T-helper 22 cell (primary cell): ENCODE results near the gene FXYD4.

Experiments used
- DNase-seq: peaks from one replicate; pipeline ENCODE4 v3.0.0-alpha.2; 2020; ENCODE audit warnings: low read depth

Gene FXYD4

DNA sequence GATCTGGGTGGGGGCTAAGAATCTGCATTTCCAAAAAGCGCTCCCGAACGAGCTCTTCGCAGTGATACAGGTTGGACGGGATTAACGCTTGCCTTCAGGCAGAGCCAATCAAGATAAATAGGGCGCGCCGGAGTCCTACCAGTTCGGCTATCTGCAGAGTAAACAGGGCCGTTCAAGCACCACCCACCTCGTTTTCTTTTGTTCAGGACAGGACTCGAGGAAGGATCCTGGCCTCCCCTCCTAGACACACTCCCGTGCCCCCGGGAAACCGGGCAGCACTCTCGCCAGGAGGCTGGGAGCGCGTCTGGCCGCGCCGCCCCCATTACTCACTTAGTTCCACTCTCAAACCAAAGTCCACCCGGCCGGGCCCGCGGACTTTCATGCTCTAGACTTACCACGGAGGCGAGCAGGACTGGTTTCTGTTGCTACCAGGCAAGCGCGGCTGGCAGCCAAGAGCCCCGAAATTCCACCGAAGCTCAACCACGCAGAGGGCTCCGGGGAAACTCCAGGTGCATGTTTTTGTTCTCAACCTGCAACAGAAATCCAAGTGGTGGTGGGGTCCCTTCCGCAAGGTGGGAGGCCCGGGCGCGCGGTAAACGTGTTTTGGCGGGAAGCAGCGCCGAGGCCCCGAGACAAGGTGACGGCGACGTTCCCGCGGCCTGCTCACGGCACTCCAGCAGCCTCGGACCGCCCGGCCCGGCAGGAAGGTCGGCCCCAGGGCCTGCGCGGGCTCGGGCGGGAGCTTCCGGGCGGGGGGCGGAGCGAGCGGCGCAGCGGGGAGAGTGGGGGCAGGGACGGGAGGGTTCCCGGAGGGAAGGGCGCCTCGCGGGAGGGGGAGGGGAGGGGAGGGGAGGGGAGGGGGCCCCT lies 24.9 kb downstream of the FXYD4 start:
- peak; percentile 61 for DNase-seq

DNA sequence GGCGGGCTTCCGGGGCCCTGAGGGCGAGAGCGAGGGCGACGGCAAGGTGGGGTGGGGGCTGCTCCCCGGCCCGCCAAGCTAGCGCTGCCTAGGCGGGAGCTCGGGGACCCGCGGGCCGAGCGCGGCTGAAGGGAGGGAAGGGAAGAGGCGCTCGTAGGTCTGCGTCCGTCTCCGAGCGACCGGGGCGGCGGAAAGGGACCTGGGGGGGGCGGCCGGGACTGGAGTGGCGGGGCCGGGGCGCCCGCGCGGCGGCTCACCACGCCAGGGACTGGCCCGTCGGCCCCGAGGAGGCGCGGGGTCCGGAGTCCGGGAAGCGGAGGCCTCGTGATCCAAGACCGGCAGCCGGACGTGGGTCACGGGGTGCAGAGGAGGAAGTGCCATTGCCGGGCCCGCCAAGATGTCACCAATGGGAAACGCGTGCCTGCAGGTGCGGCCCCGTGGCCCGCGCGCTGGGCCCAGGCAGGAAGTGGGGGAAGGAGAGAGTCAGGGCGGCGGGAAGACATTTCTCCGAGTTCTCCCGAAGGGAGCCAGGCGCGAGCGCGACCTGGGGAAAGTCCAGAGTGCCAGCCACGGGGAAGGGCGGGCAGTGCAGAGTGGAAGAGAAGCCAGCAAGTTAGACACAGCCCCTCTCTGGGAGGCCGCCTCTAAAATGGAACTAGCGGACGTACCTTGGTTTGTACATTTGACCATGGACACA lies 25.6 kb downstream of the FXYD4 start:
- peak; percentile 67 for DNase-seq

DNA sequence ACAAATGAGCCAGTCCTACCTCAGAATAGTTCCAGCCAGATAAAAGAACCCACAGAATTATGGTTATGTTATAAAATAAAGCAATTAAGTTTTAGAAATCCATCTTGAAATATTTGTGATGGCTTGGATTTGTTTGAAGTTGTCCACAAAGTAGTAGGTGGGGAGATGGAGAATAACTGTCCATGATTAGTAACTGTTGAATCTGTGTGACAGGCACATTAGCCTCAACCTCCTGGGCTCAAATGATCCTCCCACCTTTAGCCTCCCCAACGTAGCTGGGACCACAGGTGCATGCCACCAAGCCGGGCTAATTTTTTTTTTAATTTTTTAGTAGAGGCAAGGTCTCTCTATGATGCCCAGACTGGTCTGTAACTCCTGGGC lies 27.5 kb downstream of the FXYD4 start:
- no peak for DNase-seq

DNA sequence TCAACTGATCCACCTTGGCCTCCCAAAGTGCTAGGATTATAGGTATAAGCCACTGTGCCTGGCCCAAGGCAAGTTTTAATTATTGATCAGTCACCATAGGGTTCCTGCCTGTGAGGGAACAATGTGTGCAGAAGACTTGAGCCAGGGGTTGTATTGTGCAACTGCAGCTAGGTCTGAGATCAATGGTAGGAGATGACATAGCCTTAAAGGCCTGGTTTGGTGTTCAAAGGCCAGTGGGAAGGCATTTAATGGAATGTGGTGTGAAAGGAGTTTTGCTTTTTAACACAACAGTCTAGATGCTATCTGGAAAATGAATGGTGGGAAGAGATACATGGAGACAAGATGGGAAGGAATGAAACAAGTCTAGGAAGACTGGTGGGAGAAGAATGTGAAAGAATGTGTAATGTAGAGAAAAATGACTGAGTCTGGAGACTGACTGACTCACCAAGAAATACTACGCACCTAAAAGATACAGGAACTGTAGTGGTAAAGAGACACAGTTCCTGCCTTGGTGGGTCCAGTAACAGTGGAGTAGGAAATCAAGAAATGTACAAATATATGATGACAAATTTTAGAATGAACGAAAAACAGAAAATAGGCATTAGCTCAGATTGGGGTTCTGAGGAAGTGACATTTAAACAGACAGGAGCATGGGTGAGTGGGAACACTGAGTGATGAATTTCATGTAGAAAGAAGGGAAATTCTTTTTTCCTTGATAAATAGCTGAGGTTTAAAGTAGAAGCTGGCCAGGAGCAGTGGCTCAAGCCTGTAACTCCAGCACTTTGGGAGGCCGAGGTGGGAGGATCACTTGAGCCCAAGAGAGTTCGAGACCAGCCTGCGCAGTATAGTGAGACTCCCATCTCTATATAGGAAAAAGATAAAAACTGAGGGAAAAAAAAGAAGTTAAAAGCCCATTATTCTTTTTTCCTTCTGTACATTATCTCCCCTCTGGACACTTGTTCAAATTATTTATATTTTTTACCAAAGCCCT lies 28.2 kb downstream of the FXYD4 start:
- peak; percentile 12 for DNase-seq

DNA sequence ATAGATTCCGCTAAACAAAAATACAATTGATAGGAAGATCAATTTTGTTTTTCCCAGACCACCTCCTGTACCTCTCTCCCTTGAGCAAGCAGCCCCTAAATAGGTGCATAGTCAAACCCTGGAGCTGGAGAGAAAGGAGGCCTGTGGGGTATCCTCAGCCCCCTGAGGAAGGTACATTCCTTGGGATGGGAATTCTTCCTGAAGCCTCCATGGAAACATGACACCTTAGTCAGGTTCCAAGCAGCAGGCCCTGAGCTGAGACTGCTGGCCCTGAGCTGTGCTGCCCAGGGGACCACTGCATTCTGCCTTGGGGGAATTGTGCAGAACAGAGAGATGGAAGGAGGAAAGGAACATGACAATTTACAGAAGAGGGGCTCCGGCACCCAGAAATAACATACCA lies 30.2 kb downstream of the FXYD4 start:
- DNase-seq: no peak

DNA sequence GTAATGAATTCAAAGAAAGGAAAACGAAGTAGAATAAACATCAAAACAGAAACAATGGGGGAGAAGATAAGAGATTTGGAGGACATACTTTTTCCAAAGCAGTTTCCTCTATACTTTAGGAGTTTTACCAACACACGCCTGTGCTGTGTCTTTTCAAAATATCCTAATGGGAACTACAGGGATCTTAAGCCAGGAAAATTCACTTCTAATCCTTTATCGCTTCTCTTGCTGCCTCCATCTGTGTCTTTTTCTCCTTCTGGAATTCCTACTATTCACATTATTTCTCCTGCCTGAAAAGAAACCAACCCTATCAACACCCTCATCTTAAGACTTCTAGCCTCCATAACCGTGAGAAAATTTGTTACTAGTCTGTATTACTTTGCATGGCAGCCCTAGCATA lies 30.7 kb downstream of the FXYD4 start:
- no peak for DNase-seq

DNA sequence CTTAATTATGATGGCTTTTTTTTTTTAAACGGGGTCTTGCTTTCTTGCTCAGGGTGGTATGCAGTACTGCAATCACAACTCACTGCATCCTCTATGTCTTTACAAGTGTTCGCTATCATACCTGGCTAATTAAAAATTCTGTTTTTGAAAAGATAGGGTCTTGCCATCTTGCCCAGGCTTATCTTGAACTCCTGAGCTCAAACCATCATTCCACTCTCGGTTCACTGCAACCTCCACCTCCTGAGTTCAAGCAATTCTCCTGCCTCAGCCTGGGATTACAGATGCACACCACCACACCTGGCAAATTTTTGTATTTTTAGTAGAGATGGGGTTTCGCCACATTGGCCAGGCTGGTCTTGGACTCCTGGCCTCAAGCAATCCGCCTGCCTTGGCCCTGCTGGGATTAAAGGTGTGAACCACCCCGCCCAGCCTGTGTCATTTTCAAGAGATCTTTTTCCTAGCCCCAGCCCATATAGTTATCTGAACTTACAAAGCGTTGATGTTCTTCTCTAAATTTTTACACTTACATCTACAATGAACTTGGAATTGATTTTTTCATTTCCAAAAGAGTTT lies 31.5 kb downstream of the FXYD4 start:
- no peak for DNase-seq

DNA sequence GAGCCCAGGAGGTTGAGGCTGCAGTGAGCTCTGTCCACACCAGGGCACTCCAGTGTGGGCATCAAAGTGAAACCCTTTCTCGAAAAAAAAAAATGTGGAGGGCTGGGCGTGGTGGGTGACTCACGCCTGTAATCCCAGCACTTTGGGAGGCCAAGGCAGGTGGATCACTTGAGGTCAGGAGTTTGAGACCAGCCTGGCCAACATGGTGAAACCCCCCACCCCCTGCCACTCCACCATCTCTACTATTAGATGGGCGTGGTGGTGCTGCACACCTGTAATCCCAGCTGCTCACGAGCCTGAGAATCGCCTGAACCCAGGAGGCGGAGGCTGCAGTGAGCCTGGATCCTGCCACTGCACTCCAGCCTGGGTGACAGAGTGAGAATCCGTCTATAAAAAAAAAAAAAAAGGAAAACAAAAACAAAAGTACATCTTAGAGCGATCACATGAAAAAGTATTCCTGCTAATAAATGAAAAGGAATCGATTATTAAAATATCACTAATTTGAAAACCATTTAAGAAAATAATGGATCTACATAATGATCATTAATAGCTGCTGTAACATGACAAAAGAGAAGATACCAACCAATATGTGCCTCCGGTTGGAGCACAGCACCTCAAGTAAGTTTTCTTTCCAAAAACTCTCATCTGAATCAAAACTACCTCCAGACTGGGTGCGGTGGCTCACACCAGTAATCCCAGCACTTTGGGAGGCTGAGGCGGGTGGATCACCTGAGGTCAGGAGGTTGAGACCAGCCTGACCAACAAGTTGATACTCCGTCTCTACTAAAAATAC lies 32.7 kb downstream of the FXYD4 start:
- no peak for DNase-seq

DNA sequence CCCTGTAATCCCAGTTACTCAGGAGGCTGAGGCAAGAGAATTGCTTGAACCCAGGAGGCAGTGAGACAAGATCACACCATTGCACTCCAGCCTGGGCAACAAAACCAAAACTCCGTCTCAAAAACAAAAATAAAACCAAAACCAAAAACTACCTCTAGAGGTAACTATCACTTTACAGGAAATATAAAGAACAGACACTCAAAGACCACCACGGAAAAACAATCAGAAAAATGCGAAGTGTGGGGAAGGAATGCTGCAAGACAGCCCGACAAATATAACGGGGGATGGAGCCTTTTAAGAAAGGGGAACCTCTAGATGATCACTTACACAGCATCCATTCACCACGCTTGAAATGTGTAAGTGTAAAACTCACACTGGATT lies 33.3 kb downstream of the FXYD4 start:
- no peak for DNase-seq

DNA sequence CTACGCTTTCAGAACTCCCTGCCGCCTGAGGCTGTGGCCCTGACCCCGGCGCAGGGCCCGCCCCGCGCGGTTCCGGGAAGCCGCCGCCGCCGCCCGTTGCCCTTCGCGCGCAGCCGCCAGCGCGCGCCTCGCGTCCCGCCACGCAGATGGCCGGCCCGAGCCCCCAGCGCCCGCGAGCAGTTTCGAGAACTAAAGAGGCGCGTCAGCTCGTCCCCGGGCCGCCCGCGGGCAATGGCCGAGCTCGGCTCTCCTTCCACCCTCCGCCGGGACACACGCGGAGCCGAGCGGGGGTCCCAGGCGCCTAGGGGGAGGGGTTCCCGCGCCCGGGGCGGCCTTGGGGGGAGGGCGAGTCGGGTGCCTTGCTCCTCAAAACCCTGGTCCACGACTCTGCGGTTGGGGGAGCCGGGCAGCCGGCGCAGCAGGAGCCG lies 35.7 kb downstream of the FXYD4 start:
- peak; percentile 23 for DNase-seq

DNA sequence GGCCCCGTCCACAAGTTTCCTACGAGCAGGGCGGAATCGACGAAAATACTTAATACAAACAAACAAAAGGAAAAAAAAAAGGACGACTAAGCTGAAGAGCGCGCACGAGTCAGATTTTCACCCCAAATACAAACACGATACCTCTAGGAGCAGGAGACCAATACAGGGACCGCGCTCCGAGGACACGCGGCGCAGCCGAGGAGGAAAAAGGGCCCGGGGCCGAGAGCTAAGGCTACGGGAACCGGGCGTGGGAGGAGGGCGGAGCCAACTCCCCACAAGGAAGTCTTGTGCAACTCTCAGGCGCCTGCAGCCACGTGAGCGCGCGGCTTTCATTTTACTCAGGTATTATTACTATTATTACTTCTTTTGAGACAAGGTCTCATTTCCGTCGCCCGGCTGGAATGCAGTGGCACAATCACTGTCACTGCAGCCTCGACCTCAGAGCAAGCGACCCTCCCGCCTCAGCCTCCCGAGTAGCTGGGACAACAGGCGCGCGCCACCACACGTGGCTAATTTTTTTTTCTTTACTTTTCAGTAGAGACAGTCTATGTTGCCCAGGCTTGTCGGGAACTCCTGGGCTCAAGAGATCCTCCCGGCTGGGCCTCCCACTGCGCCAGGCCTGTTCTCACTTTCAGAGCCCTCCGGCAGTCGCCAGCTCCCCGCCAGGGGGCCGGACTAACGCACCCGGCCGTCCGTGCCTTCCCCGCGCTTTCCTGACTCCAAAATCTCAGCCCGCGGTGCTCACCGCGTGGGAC lies 36.3 kb downstream of the FXYD4 start:
- peak; percentile 80 for DNase-seq

DNA sequence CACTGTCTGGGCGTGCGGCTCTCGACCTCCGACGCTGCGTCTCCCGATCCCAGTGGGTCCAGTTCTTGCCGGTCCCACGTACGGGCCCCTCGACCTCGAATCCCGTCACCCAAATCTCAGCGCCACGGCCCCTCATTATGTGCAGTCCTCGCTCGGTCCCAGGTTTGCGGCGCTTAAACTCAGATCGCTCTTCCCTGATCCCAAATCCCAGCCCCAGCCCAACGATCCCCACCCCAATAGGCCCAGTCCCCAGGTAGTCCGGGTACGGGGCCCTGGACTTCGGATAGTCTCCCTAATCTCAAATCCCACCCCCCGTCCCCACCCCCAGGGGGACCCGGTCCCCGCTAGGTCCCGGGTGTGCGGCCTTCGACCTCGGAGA lies 36.9 kb downstream of the FXYD4 start:
- DNase-seq: no peak

DNA sequence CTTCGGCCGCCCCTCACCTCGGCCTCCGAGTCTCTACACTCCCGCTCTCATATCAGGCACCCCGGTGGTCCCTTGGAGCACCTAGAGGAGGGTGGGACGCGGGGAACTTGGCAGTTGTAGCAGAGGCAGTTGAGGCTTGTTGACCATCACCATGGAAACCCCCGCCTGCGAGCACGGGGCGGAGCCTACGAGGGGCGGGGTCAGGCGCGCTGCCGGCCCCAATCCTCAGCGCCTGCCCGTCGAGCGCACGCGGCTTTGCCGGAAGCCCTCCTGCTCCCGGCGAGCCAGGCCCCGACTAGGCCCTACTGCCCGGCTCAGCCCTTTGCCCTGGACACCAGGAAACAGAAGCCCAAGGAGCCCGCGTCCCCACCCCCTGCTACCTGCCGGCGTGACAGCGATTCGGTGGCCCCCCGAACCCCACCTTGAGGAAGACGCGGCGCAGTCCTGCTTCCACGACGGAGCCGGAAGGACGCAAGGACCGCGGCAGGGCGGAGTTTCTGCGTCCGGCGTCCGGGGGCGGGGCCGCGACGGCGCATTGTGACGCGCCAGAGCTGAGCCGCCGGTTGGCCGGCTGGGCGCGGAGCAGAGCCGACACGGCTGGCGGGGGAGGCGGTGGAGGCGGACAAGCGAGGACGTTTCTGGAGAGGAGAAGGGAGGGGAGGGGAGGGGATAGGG lies 37.4 kb downstream of the FXYD4 start, which contains the start of gene HNRNPF:
TSS of gene HNRNPF (minus strand) at position 477 of the 675 bp plus-strand sequence. CDS start 21,302 bp downstream, outside the sequence.
- peak; percentile 88 for DNase-seq

DNA sequence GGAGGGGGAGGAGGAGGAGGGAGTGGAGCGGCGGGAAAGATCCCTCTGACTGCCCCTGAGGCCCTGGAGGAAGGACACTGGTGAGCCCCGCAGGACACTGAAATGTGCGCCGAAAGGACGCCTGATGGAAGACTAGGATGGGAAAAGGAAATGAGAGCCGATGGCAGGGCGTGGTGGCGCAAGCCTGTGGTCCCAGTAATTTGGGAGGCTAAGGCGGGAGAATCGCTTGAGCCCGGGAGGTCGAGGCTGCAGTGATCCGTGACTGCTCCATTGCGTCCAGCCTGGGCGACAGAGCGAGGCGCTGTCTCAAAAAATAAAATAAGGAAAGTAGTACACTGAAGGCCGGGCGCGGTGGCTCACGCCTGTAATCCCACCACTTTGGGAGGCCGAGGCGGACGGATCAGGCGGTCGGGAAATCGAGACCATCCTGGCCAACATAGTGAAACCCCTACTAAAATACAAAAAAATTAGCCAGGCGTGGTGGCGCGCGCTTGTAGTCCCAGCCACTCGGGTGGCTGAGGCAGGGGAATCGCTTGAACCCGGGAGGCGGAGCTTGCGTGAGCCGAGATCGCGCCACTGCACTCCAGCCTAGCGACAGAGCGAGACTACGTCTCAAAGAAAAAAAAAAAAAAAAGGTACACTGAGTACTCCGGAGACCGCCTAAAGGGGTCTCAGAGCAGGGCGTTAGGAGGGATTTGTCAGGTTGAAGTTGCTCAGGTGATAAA lies 38.1 kb downstream of the FXYD4 start:
- DNase-seq: peak; percentile 54

DNA sequence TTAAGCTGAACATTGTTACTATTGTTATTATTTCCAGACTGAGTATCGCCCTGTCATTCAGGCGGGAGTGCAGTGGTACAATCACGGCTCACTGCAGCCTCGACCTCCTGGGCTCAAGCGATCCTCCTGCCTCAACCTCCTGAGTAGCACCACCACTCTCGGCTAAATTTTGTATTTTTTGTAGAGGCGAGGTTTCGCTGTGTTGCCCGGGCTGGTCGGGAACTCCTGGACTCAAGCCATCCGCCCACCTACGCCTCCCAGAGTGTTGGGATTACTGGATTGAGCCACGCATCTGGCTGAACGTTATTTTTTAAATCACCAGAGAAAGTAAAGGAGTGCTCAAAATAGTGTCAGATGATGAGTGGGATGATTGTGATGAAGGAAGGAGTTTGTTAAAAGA lies 38.9 kb downstream of the FXYD4 start:
- DNase-seq: no peak

DNA sequence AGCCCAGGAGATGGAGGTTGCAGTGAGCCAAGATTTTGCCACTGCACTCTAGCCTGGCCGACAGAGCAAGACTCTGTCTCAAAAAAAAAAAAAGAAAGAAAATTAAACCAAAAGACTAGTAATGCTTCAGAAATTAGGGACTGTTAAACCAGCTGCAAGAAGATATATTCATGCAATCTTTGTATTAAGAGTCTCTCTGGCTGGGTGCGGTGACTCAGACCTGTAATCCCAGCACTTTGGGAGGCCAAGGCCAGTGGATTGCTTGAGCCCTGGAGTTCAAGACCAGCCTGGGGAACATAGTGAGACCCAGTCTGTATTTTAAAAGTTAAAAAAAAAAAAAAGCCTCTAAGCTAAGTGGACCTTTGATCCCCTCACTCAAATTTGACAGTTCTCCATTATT lies 40.1 kb downstream of the FXYD4 start:
- DNase-seq: no peak

DNA sequence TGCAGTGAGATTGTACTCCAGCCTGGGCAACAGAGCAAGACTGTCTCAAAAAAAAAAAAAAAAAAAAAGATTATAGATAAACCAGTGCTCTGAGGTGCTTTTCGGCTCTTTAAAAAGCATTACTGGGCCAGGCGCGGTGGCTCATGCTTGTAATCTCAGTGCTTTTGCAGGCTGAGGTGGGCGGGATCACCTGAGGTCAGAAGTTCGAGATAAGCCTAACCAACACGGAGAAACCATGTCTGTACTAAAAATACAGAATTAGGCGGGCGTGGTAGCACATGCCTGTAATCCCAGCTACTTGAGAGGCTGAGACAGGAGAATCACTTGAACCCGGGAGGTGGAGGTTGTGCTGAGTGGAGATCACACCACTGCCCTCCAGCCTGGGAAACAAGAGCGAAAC lies 44.1 kb downstream of the FXYD4 start:
- no peak for DNase-seq

DNA sequence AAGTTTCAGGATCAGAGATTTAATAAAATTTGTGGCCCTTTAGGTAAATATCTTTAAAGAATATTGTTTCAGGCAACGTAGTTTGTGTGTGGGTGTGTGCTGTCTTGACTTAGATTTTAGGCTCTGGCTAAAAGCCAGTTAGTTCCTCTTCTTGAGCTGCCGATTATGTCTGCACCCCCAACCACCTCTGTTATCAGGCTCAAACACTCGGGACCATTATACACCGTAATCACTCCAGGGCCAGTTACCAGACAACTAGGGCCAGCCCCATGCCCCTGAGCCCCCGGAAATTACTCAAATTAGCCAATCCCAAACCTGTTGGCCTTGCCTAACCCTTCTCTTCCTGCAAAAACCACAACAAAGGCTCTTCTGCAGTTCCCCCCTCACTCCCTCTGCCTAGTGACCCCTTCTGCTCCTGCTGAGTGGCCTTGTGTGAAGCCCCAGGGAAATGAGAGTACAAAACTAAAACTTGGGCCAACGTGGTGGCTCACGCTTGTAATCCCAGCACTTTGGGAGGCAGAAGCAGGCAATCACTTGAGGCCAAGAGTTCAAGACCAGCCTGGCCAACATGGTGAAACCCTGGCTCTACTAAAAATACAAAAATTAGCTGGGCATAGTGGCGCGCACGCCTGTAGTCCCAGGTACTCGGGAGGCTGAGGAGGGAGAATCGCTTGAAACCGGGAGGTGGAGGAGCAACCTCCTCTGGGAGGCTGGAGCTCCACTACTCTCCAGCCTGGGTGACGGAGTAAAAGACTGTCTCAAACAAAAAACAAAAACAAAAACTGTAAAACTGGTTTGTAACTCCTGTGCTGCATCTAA lies 46.7 kb downstream of the FXYD4 start:
- peak; percentile 44 for DNase-seq
